GM10847 (cell line): ENCODE data around the gene SUGCT.

Source experiments
- POLR2A ChIP-seq: IDR thresholded peaks from 2 replicates; pipeline ENCODE4 v1.6.1; 2011; ENCODE audit not compliant: insufficient read length; ENCODE audit errors: extremely low read depth

The SUGCT gene

GRCh38 chr7:40412323-40412722, 277.5 kb downstream of the SUGCT start:
- no peak for TF ChIP-seq POLR2A

- TF ChIP-seq POLR2A = no peak
Observed at GRCh38 chr7:40418448-40418847, 283.6 kb downstream of the SUGCT start.

- TF ChIP-seq POLR2A = no peak
Observed at GRCh38 chr7:40418983-40419382, 284.2 kb downstream of the SUGCT start.

GRCh38 chr7:40419806-40420205, 285.0 kb downstream of the SUGCT start:
- TF ChIP-seq POLR2A = no peak

GRCh38 chr7:40421433-40421832, 286.6 kb downstream of the SUGCT start:
- no peak for TF ChIP-seq POLR2A

GRCh38 chr7:40425696-40426095, 290.9 kb downstream of the SUGCT start:
- no peak for TF ChIP-seq POLR2A

GRCh38 chr7:40428421-40428820, 293.6 kb downstream of the SUGCT start:
- no peak for TF ChIP-seq POLR2A

GRCh38 chr7:40429826-40430225, 295.0 kb downstream of the SUGCT start:
- TF ChIP-seq POLR2A = no peak

GRCh38 chr7:40432046-40432445, 297.2 kb downstream of the SUGCT start:
- TF ChIP-seq POLR2A = no peak

GRCh38 chr7:40436710-40437109, 301.9 kb downstream of the SUGCT start:
- no peak for TF ChIP-seq POLR2A

- no peak for TF ChIP-seq POLR2A
Observed at GRCh38 chr7:40437498-40437897, 302.7 kb downstream of the SUGCT start.

- TF ChIP-seq POLR2A = no peak
Observed at GRCh38 chr7:40437936-40438634, 303.3 kb downstream of the SUGCT start.

- no peak for TF ChIP-seq POLR2A
Observed at GRCh38 chr7:40439686-40440085, 304.9 kb downstream of the SUGCT start.

GRCh38 chr7:40447345-40447744, 312.5 kb downstream of the SUGCT start:
- TF ChIP-seq POLR2A = no peak

- no peak for TF ChIP-seq POLR2A
Observed at GRCh38 chr7:40455485-40455884, 320.7 kb downstream of the SUGCT start.

GRCh38 chr7:40457776-40458480, 323.1 kb downstream of the SUGCT start:
- TF ChIP-seq POLR2A = no peak

- no peak for TF ChIP-seq POLR2A
Observed at GRCh38 chr7:40463446-40463845, 328.6 kb downstream of the SUGCT start.
